NOMO-1 treated with DMSO at 0.1 percent for 48 hours (cell line): ENCODE data around the gene TRAT1.
"Not testable (repeated sequence)": the region's sequence is repeated elsewhere in the genome, so short reads cannot be mapped to it uniquely, and the experiment has no call there.

Experiments used
- DNase-seq: peaks from one replicate; lab custom pipeline; 2025; ENCODE audit not compliant: unreplicated experiment; lab: John Stamatoyannopoulos, UW

TRAT1 gene, protein sequence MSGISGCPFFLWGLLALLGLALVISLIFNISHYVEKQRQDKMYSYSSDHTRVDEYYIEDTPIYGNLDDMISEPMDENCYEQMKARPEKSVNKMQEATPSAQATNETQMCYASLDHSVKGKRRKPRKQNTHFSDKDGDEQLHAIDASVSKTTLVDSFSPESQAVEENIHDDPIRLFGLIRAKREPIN

GRCh38 chr3:108822123-108822897, at the start of gene TRAT1:
Gene TRAT1 (plus strand): TSS chr3:108822786. CDS start chr3:108822928, 142 bp downstream.
- no peak for DNase-seq

DNA sequence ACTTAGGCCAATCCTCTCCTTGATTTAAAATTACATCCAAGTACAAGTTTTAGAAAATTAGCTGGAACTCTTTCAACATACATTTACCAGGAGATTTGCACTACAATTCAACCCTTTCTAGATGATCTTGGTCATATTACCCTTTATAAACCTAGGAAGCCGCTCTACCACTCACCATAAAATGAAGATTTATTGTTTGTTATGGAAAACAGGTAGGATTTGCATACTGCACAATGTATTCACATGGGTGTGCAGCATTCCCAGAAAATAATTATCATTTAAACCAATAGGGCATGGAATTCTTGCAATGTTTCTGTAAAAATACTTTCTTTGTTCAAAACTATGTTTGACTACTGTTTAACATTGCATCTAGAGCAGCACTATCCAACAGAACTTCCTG, 46.9 kb upstream of the TRAT1 start:
- no peak for DNase-seq

GRCh38 chr3:108779496-108779895, 43.1 kb upstream of the TRAT1 start:
- DNase-seq, result no peak

- DNase-seq, result no peak
Measured at GRCh38 chr3:108780235-108780634, 42.4 kb upstream of the TRAT1 start.

DNA sequence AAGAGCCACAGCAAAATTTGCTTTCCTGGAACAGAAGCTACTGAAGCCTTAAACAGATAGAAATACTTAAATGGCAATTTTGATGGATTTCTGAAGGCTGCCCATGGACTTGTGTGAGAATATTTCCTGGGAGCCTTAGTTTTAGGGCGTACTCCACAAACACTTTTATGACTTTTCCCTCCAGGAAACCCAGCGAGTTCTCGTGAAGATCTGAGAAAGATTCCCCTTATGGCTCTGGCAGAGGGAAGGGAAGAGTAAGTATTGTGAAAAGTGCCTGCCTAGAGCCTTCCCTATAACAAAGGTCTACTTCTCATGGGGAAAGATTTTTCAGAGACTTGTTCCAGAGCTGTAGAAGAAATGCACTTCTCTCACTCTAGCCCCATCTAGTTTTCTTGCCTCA, 31.1 kb upstream of the TRAT1 start:
- no peak for DNase-seq

DNA sequence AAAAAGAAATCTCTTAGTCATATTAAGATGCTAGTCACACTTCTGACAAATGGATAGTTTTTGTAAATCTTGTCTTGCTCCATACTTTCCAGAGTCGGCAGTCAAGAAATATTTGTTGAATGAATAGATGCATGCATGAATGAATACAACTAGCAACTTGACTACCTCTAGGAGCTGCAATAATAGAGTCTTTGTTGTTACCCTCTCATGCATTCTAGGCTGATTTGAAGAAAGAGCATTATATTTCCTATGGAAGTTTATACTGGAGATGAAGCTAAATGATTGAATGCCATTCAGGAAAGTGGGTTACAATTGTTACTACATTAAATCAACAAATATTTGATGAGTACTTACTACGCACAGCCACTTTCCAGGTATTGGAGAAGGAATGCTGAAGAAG, 18.1 kb upstream of the TRAT1 start:
- no peak for DNase-seq

GRCh38 chr3:108804966-108805365, 17.6 kb upstream of the TRAT1 start:
- no peak for DNase-seq

DNA sequence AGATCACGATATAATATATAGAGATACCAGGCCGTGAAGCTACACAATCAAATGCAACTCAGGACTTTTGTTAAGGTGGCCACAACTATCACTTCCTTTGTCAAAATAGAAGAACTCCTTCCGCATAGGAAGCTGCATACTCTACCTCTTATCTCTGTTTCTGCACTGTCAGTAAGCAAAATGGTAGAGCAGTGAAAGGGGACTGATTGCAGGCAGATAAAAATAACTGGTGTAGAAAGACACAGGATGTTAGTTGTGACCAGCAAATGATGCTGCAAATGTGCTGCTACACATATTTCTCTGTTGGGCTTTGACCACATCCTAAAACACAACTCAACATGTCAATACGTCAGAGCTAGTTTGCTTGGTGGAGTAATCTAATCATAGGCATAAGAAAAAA, 16.3 kb upstream of the TRAT1 start:
- DNase-seq, result no peak

- DNase-seq, result no peak
Measured at GRCh38 chr3:108818404-108818803, 4.2 kb upstream of the TRAT1 start.

GRCh38 chr3:108820586-108820985, 2.0 kb upstream of the TRAT1 start:
- DNase-seq, result no peak

DNA sequence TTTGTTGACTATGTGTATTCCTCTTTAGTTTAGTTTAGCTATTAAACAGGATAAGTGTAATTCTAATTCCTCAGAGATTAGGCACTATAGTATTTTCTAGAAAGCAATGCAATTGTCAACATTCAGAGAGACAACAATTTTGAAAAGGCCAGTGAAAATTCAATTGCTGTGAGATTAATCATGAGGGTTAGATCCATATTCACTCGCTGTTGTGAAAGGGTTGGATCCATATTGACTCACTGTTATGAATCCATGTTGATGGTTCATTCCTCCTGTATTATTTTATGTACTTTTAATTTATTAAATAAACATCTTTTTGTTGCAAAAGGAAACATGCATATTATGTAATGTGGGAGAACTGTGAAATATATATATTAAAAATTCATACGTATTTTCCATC, 641 bp downstream of the TRAT1 start:
- DNase-seq, result no peak

DNA sequence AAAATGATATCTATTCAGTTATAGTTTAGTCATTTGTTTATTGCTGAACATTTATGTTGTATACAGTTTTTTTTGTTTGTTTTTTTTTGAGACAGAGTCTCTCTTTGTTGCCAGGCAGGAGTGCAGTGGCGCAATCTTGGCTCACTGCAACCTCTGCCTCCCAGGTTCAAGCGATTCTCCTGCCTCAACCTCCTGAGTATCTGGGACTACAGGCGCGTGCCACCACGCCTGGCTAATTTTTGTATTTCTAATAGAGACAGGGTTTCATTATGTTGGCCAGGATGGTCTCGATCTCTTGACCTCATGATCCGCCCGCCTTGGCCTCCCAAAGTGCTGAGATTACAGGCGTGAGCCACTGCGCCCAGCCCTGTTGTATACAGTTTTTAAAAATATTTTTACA, 1.2 kb downstream of the TRAT1 start:
- DNase-seq, result not testable (repeated sequence)

DNA sequence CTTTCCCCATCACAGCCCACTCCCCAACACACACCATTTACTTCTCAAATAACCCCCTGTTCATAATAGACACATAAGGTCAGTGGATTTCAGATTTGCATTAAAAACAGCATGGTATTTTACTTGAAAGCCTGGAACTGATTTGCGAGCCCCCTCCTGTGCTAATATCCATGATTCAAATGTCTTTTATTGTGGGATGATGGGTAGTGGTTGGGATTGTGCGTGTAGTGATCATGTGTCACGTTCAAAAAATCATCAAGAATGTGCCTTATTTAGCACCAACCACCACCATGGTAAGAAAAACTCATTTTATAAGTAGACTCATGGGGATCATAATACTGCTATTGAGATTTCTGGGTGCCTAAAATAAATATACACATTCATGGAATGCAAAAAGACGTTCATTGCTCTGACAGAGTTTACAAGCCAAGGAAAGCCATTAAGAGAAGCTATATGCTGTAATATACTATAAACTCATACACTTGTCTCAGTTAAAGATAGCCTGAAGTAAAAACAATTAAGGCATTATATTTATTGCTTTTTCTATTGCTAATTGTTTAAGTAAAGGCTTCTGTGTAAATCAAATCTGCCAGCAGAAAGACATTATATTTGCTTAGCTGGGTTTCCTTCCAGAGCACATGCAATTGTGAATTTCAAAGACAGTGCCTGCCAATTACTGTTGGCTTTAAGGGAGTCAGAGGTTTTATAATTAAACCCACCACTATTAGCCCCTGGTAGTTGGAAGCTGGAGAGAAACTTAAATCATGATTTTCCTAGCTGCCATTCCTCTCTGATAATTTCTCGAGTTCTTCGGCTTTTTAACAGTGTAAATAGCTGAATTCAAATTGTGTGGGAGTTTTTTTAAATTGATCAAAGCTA, 4.0 kb downstream of the TRAT1 start:
- no peak for DNase-seq

DNA sequence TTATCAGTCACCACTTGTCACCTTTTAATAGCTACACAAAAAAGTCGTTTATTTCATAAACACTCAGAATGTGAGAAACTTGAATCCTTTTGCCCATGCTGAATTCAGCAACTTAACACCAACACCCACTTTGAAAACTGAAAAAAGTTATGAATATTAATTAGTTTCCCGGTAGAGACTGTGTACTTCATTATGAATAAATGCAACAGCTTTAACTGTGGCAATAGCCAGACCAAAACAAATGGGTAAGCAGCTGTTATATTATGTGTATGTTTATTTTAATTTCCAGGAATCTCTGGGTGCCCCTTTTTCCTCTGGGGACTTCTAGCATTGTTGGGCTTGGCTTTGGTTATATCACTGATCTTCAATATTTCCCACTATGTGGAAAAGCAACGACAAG, 7.8 kb downstream of the TRAT1 start:
- DNase-seq, result no peak

GRCh38 chr3:108830991-108831614, 8.5 kb downstream of the TRAT1 start:
- no peak for DNase-seq

- no peak for DNase-seq
Measured at GRCh38 chr3:108833611-108834010, 11.0 kb downstream of the TRAT1 start.

GRCh38 chr3:108834551-108834950, 12.0 kb downstream of the TRAT1 start:
- DNase-seq, result no peak

GRCh38 chr3:108835101-108835500, 12.5 kb downstream of the TRAT1 start:
- DNase-seq, result no peak

DNA sequence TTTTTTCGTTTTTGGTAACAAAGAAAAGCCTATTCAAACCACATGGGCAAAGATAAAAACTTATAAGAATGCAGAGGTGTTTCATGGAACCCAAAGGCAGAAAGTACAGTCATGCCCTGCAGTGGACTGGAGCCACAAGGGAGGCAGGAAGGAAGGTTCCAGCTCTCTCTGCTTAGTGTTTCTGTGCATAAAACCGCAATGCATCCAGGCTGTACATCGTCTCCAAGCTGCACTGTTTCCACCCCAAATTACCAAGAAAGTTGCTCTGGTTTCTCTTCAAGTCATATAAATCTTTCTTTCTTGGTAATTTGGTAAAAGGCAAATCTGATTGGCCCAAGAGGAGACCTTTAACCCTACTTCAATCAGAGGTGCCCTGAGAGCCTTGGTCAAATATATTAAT, 15.8 kb downstream of the TRAT1 start:
- DNase-seq, result no peak

- no peak for DNase-seq
Measured at GRCh38 chr3:108845709-108846293, 23.2 kb downstream of the TRAT1 start.

DNA sequence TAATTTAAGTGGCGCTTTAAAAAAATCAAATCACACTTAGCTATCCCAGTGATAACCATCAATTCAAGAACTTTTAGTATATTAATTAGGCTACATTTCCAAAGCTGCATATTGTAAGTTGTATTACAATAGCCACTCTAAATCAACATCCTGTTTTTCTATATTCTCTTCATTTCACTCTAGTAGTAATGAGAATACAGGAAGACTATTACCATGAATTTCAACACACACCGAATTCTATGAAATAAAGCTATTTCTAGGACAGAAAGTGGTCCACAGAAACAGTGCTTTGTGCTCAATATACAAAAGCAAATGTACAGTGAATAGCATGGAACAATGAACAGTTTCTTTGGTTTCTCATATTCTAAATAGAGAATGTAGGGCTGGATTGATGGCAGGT, 24.6 kb downstream of the TRAT1 start:
- no peak for DNase-seq
